Smooth muscle cell of the brain vasculature (primary cell): ENCODE data around the gene IFT25.
"Not testable (repeated sequence)": the region's sequence is repeated elsewhere in the genome, so short reads cannot be mapped to it uniquely, and the experiment has no call there.

Experiments used
- DNase-seq: peaks from one replicate; pipeline ENCODE4 v3.0.0-alpha.2; 2012; ENCODE audit warnings: low read depth, low spot score

The IFT25 gene

DNA sequence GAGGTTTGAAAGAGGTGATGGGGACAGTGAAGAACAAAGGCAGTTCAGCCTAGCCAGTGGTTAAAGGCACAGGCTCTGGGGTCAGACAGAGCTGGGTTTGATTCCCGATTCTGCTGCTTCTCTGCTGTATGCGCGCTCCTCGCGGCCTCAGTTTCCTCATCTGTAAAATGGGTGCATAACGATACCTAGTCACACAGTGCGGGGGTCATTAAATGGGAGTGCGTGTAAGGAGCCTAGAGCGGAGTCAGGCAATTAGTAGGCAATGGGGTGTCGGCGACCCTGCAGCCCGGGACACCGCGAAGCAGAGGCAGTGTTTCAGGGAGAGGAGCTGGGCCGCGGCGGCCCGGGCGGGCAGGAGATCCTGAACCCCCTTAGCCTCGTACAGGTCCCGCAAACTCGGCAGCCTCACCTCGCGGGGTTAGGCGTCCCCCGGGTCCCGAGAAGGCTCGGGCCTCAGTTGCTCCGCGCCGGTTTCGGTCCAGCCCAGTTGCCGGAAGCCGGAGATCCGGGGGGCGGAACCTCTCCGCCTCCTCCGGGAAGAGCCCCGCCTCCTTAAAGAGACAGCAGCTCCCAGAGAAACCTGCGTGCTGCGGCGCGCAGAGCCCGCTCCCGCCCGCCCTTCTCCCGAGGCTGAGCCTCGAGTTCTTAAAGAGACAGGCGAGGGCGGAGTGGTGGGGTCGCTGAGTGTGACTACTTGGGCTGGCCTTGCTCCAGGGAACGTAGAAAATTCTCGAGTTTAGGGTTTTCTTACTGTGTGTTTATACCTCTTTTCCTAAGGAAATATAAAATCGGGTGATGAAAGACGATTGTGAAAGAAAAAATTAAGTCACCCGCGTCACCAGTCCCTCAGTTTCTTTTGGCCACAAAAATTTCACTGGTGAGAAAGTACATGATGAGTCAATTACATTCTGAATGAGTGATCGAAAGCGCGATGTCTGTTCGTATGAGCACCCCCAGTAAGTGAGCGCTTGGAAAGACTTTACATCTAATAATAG is 55.9 kb downstream of the IFT25 start, which contains the start of gene YIPF1:
TSS of gene YIPF1 (minus strand) at position 494 of the 995 bp plus-strand sequence. CDS start 860 bp downstream, outside the sequence.
- peak; percentile 74 for DNase-seq

DNA sequence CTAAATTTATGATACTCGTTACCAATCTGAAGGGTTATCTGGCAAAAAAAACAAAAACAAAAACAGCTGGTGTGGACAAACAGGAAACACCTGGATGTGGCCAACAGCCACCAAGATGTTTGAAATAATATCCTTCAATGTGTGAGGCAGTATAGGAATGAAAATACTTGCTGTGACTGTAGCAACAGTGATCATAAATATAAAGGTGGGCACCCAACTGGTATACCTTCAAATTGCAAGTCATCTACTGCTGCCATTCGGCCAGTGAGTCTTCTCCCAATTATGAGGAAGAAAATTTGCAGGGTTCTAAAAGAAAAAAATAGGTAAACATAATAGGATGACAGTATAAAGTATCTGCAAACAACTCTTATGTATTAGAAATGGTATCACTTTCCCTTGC is 56.8 kb downstream of the IFT25 start:
- DNase-seq, result no peak

DNA sequence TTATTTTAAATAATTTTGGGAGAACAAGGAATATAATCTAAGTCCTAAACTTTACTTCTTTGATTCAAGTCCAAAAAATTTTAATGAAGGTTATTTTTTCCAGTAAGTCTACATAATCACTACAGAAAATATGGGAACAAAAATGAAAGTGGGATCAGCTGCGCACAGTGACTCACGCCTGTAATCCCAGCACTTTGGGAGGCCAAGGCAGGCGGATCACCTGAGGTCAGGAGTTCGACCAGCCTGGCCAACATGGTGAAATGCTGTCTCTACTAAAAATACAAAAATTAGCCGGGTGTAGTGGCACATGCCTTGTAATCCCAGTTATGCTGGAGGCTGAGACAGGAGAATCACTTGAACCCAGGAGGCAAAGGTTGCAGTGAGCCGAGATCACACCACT is 61.9 kb downstream of the IFT25 start:
- DNase-seq, result not testable (repeated sequence)

DNA sequence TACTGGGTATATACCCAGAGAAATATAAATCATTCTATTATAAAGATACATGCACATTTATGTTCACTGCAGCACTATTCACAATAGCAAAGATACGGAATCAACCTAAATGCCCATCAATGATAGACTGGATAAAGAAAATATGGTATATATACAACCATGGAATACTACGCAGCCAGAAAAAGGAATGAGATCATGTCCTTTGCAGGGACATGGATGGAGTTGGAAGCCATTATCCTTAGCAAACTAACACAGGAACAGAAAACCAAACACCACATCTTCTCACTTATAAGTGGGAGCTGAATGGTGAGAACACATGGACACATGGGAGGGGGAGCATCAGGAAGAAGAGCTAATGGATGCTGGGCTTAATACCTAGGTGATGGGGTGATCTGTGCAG is 63.6 kb downstream of the IFT25 start:
- DNase-seq, result not testable (repeated sequence)

DNA sequence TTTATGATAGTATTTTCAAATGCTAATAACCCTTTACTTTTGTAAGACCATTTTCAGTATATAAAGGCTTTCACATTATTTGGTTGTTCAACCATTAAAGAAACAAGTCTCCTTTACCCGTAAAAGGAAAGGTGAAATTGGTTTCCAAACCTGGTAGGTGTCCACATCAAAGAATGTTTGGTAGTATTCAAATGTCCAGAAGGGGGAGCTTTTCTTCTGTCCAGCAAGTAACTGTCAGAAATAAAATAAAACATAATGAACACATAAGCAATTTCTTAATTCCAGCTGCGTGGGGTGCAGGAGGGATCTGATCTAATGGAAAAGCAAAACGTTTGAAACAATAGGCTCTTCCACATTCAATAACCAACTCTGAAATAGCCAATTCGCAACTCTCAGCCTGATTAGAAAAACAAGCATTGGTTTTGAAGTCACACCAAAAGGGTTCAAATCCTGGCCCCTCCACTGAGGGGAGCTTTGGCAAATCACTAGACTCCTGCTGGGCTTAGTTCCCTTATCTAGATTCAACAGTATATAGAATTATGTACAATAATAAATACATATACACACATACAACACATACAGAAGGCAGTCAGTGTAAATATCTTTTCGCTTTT is 66.9 kb downstream of the IFT25 start:
- DNase-seq, result no peak

DNA sequence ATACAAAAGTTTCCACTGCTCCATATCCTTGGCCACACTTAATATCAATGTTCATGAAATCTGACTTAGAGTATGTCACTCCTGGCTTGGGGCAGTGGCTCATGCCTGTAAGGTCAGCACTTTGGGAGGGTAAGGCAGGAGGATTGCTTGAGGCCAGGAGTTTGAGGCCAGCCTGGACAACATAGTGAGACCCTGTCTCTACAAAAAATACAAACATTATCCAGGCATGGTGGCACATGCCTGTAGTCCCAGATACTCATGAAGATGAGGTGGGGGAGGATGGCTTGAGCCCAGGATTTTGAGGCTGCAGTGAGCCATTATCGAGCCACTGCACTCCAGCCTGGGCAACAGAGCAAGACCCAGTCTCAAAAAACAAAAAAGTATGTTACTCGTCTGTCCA is 70.3 kb downstream of the IFT25 start:
- DNase-seq, result not testable (repeated sequence)

DNA sequence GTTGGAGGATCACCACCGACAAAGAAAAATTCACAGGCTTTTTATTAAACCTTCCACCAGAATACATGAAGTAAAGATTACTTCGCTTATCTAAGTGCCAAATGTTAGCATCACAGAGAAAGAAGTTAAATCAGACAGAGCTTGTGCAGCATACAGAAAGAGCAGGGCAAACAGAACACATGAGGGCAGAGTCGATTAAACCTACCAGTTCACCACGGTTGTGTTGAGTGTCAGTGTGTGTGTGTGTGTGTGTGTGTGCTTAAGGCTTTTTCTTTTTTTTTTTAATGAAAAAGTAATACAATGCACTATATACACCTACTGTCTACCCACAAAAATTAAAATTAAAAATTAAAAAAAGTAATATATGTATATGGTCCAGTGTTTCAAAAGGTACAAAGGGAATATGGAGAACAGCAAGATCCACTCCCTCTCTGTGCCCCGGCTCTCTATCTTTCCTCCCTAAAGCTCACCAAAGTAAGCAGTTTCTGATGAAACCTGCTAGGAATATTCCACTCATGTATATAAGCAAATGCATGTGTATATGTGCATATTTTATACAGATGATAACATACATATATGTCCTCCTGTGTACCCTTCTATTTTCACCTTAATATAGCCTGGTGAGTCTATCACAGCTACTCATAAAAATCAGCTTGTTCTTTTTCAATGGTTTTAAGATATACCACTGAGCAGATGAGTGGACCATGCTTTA is 73.6 kb downstream of the IFT25 start:
- DNase-seq, result no peak
